Osteocyte (in vitro differentiated cells): ENCODE measurements around the gene PNMA8C. TPM values are rescaled to one million over a fixed set of nuclear protein-coding genes. Genes with fewer than 3 reads are reported as not detected.

Source experiments
- DNase-seq: peaks from one replicate; pipeline ENCODE4 v3.0.0; 2021; ENCODE audit warnings: mixed read lengths; ENCODE audit not compliant: unreplicated experiment; ENCODE audit errors: extremely low spot score
- H3K27ac Mint-ChIP-seq: one replicate; pipeline ENCODE4 v1.8.0; 2021; ENCODE audit warnings: mild to moderate bottlenecking, mixed read lengths; ENCODE audit not compliant: unreplicated experiment
- H3K27me3 Mint-ChIP-seq: one replicate; pipeline ENCODE4 v1.8.0; 2021; ENCODE audit warnings: mixed read lengths; ENCODE audit not compliant: unreplicated experiment
- H3K36me3 Mint-ChIP-seq: one replicate; pipeline ENCODE4 v1.8.0; 2021; ENCODE audit warnings: mixed read lengths; ENCODE audit not compliant: unreplicated experiment
- H3K4me1 Mint-ChIP-seq: one replicate; pipeline ENCODE4 v1.8.0; 2021; ENCODE audit warnings: mixed read lengths; ENCODE audit not compliant: unreplicated experiment
- H3K4me3 Mint-ChIP-seq: one replicate; pipeline ENCODE4 v1.8.0; 2021; ENCODE audit warnings: mild to moderate bottlenecking, moderate library complexity, mixed read lengths; ENCODE audit not compliant: unreplicated experiment
- H3K9me3 Mint-ChIP-seq: one replicate; pipeline ENCODE4 v1.8.0; 2021; ENCODE audit warnings: mixed read lengths; ENCODE audit not compliant: unreplicated experiment
- CTCF ChIP-seq: fragments of 200-600 bp; sonication (generic); IDR thresholded peaks from 2 replicates; pipeline ENCODE4 v1.5.0; 2021; ENCODE audit warnings: antibody characterized with exemption, mild to moderate bottlenecking, moderate library complexity
- total RNA-seq: library from RNA; stranded (reverse); gene quantifications from 2 replicates; pipeline ENCODE4 v1.2.1, GENCODE V29; 2021

PNMA8C gene
- total RNA-seq, 1 donor from 2014 or later, result 0.11 TPM

- TF ChIP-seq CTCF, result peak; percentile 8
- Mint-ChIP-seq H3K27me3 (peaks cover 3% of the 10 kb centered on the region), H3K9me3 (no peaks in the 10 kb centered on the region), H3K4me1 (peaks cover 69% of the 10 kb centered on the region), H3K36me3 (peaks cover 18% of the 10 kb centered on the region), H3K27ac (peak overlapping the region; percentile 94), H3K4me3 (peak overlapping the region; percentile 95)
- no peak for DNase-seq
These were observed 16.6 kb downstream of the PNMA8C start for GRCh38 chr19:46411925-46412649.

GRCh38 chr19:46411088-46411924, 17.4 kb downstream of the PNMA8C start:
- Mint-ChIP-seq H3K4me3 (peak overlapping the region; percentile 95), H3K27me3 (peaks cover 3% of the 10 kb centered on the region), H3K9me3 (no peaks in the 10 kb centered on the region), H3K4me1 (peaks cover 64% of the 10 kb centered on the region), H3K36me3 (peaks cover 18% of the 10 kb centered on the region), H3K27ac (peak overlapping the region; percentile 63)
- no peak for TF ChIP-seq CTCF
- DNase-seq, result no peak

- Mint-ChIP-seq H3K27ac (no peak overlapping the region), H3K27me3 (peaks cover 3% of the 10 kb centered on the region), H3K36me3 (peaks cover 18% of the 10 kb centered on the region), H3K4me1 (peaks cover 56% of the 10 kb centered on the region), H3K4me3 (peak overlapping the region; percentile 60), H3K9me3 (no peaks in the 10 kb centered on the region)
- no peak for TF ChIP-seq CTCF
- no peak for DNase-seq
These were observed 18.3 kb downstream of the PNMA8C start for GRCh38 chr19:46410205-46411087.

GRCh38 chr19:46409191-46409590, 19.5 kb downstream of the PNMA8C start:
- Mint-ChIP-seq H3K27ac (no peak overlapping the region), H3K4me1 (peaks cover 57% of the 10 kb centered on the region), H3K36me3 (peaks cover 18% of the 10 kb centered on the region), H3K9me3 (no peaks in the 10 kb centered on the region), H3K27me3 (peaks cover 3% of the 10 kb centered on the region), H3K4me3 (no peak overlapping the region)
- no peak for TF ChIP-seq CTCF
- no peak for DNase-seq
